NCI-H774 (cell line): Measurements from ENCODE around the gene VAMP8.
A peak's percentile ranks its signal among the peaks of the same experiment; 100 is the strongest.
"Not testable (repeated sequence)": the region's sequence is repeated elsewhere in the genome, so short reads cannot be mapped to it uniquely, and the experiment has no call there.

ENCODE experiments used
- DNase-seq: peaks from one replicate; lab custom pipeline; 2025; lab: John Stamatoyannopoulos, UW

Gene VAMP8

GRCh38 chr2:85598594-85599340 is 21.4 kb downstream of the VAMP8 start:
- no peak for DNase-seq

GRCh38 chr2:85599468-85600234 is 22.3 kb downstream of the VAMP8 start:
- DNase-seq, result no peak

GRCh38 chr2:85600235-85600575 is 22.8 kb downstream of the VAMP8 start:
- DNase-seq, result no peak

GRCh38 chr2:85600951-85601770 is 23.8 kb downstream of the VAMP8 start:
- no peak for DNase-seq

- no peak for DNase-seq
Observed at GRCh38 chr2:85601771-85602475, 24.5 kb downstream of the VAMP8 start.

GRCh38 chr2:85602476-85603234 is 25.3 kb downstream of the VAMP8 start, which contains the start of gene TMEM150A:
TMEM150A (minus strand) TSS chr2:85602698; CDS start chr2:85601948, 750 bp downstream.
- peak; percentile 81 for DNase-seq

GRCh38 chr2:85604133-85604444 is 26.7 kb downstream of the VAMP8 start:
- DNase-seq, result not testable (repeated sequence)

GRCh38 chr2:85604568-85605339 is 27.4 kb downstream of the VAMP8 start:
- DNase-seq, result no peak

- no peak for DNase-seq
Observed at GRCh38 chr2:85605406-85606115, 28.2 kb downstream of the VAMP8 start.

GRCh38 chr2:85606116-85606455 is 28.7 kb downstream of the VAMP8 start:
- DNase-seq, result no peak

- no peak for DNase-seq
Observed at GRCh38 chr2:85607268-85608215, 30.2 kb downstream of the VAMP8 start.

GRCh38 chr2:85611217-85611704 is 33.9 kb downstream of the VAMP8 start:
- DNase-seq, result no peak

GRCh38 chr2:85611705-85612587 is 34.6 kb downstream of the VAMP8 start, which contains the start of gene C2orf68:
C2orf68 (minus strand) TSS chr2:85612066; CDS start chr2:85611984, 82 bp downstream.
- DNase-seq, result peak; percentile 90

GRCh38 chr2:85613717-85614515 is 36.5 kb downstream of the VAMP8 start:
- no peak for DNase-seq

- not testable (repeated sequence) for DNase-seq
Observed at GRCh38 chr2:85614757-85615156, 37.4 kb downstream of the VAMP8 start.

GRCh38 chr2:85615413-85615728 is 38.0 kb downstream of the VAMP8 start:
- no peak for DNase-seq

- not testable (repeated sequence) for DNase-seq
Observed at GRCh38 chr2:85617723-85618122, 40.3 kb downstream of the VAMP8 start.
